Gastroesophageal sphincter (tissue), 4 donors: ENCODE measurements around the gene CDRT4. TPM values are rescaled to one million over a fixed set of nuclear protein-coding genes. Genes with fewer than 3 reads are reported as not detected.

ENCODE experiments used
- ATAC-seq: fragments of 150-250 bp; one replicate; pipeline ENCODE4 v1.9.1; 2016; ENCODE audit warnings: mild to moderate bottlenecking, moderate library complexity
- H3K27ac ChIP-seq, 4 donors: fragments of 200-600 bp; sonication (generic) in 3 of 4; 1 replicate in 3 of 4; 2 replicates in 1 of 4; pipeline ENCODE4 v1.5.1; 2016 to 2019
- H3K27me3 ChIP-seq: fragments of 200-600 bp; sonication (generic); one replicate; pipeline ENCODE4 v1.5.1; 2019
- H3K36me3 ChIP-seq, 2 donors: fragments of 200-600 bp; sonication (generic); one replicate each; pipeline ENCODE4 v1.5.1; 2019; ENCODE audit warnings: control low read depth in 1 of 2
- H3K4me1 ChIP-seq, 3 donors: fragments of 200-600 bp; sonication (generic); 1 replicate in 2 of 3; 2 replicates in 1 of 3; pipeline ENCODE4 v1.5.1; 2016 to 2019; ENCODE audit warnings: control low read depth in 2 of 3
- H3K4me3 ChIP-seq, 2 donors: fragments of 200-600 bp; sonication (generic); one replicate each; pipeline ENCODE4 v1.5.1; 2019; ENCODE audit warnings: mild to moderate bottlenecking in 1 of 2, moderate library complexity in 1 of 2
- H3K9me3 ChIP-seq, 3 donors: fragments of 200-600 bp; sonication (generic); one replicate each; pipeline ENCODE4 v1.5.1; 2017 to 2019; ENCODE audit warnings: control low read depth in 2 of 3
- CTCF ChIP-seq, 4 experiments: fragments of 200-600 bp in 2 of 4; fragments of 450-650 bp in 2 of 4; sonication (generic) in 1 of 4; IDR thresholded peaks; one replicate each; pipeline ENCODE4 v1.5.1; 2017 to 2019; ENCODE audit warnings: antibody characterized with exemption in 4 of 4, mild to moderate bottlenecking in 2 of 4, moderate library complexity in 2 of 4
- EP300 ChIP-seq: sonication (generic); formaldehyde crosslinking; IDR thresholded peaks from one replicate; pipeline ENCODE4 v1.6.1; 2017; ENCODE audit warnings: antibody characterized with exemption, mild to moderate bottlenecking
- POLR2A ChIP-seq, 2 donors: fragments of 450-650 bp; IDR thresholded peaks; one replicate each; pipeline ENCODE4 v1.6.1; 2017; ENCODE audit warnings: antibody characterized with exemption in 2 of 2, mild to moderate bottlenecking in 2 of 2, moderate library complexity in 1 of 2
- POLR2AphosphoS5 ChIP-seq: sonication (generic); formaldehyde crosslinking; IDR thresholded peaks from one replicate; pipeline ENCODE4 v1.6.1; 2017; ENCODE audit warnings: antibody characterized with exemption
- WGBS, 2 donors: methylation state at CpG; one replicate each; pipeline ENCODE4 v1.1.5; 2018; ENCODE audit warnings: low coverage in 1 of 2; 5-methylcytosine and 5-hydroxymethylcytosine counted together
- total RNA-seq, 4 donors: library from RNA; depleted of rRNA; stranded (reverse); fragments of >200 nt; gene quantifications; one replicate each; pipeline ENCODE4 v1.1.0, GENCODE V29; 2016

The CDRT4 gene
- total RNA-seq, 4 donors from 2014 or later = 5.4 to 5.9 (median 5.5) TPM

GRCh38 chr17:15480204-15480603 lies 12.8 kb upstream of the CDRT4 start:
- Histone ChIP-seq H3K36me3 (peaks cover 0 to 7% of the 10 kb centered on the region in 2 donors), H3K4me1 (peaks cover 6 to 20% (median 12%) of the 10 kb centered on the region in 3 donors), H3K27me3 (no peaks in the 10 kb centered on the region), H3K27ac (no peak overlapping the region), H3K9me3 (no peaks in the 10 kb centered on the region), H3K4me3 (no peak overlapping the region)
- TF ChIP-seq POLR2A (IDR thresholded peaks at IDR 0.05) (no peak), CTCF (IDR thresholded peaks at IDR 0.05) (no peak), EP300 (no peak), POLR2AphosphoS5 (no peak)
- no peak for ATAC-seq
- 18 to 46% methylated on average over 6 of the region's 6 CpGs for WGBS, 2 donors

- no peak for ATAC-seq
- H3K36me3 ChIP-seq = peaks cover 0 to 7% of the 10 kb centered on the region in 2 donors
- no peak overlapping the region for H3K27ac ChIP-seq
- no peak overlapping the region for H3K4me3 ChIP-seq
- TF ChIP-seq CTCF (IDR thresholded peaks at IDR 0.05) = no peak
- H3K27me3 ChIP-seq = no peaks in the 10 kb centered on the region
- peaks cover 6 to 20% (median 12%) of the 10 kb centered on the region in 3 donors for H3K4me1 ChIP-seq
- no peaks in the 10 kb centered on the region for H3K9me3 ChIP-seq
These were observed 12.3 kb upstream of the CDRT4 start for GRCh38 chr17:15479703-15480102.

- no peak for ATAC-seq
- H3K27ac ChIP-seq = peak overlapping the region in 1 of 4 donors; percentile 29
- no peak overlapping the region for H3K4me3 ChIP-seq
- no peaks in the 10 kb centered on the region for H3K27me3 ChIP-seq
- H3K9me3 ChIP-seq = no peaks in the 10 kb centered on the region
- H3K4me1 ChIP-seq = peaks cover 6 to 23% (median 12%) of the 10 kb centered on the region in 3 donors
- TF ChIP-seq EP300 (no peak), POLR2A (IDR thresholded peaks at IDR 0.05) (no peak), CTCF (IDR thresholded peaks at IDR 0.05) (no peak), POLR2AphosphoS5 (no peak)
- 85 to 90% methylated on average over 3 to 5 of the region's 5 CpGs for WGBS, 2 donors
- H3K36me3 ChIP-seq = peaks cover 0 to 7% of the 10 kb centered on the region in 2 donors
These were observed 11.4 kb upstream of the CDRT4 start for GRCh38 chr17:15478845-15479244.

- Histone ChIP-seq H3K27ac (peak overlapping the region; percentile 47 to 80 (median 66)), H3K4me3 (peak overlapping the region in 1 of 2 donors; percentile 8), H3K9me3 (no peaks in the 10 kb centered on the region), H3K4me1 (peaks cover 6 to 39% (median 12%) of the 10 kb centered on the region in 3 donors), H3K27me3 (no peaks in the 10 kb centered on the region), H3K36me3 (no peaks in the 10 kb centered on the region)
- ATAC-seq = peak; percentile 88
- TF ChIP-seq EP300 (no peak), POLR2AphosphoS5 (peak; percentile 82)
- whole genome bisulfite sequencing, 2 donors = 64 to 81% methylated on average over 5 to 8 of the region's 8 CpGs
These were observed 8.4 kb upstream of the CDRT4 start for GRCh38 chr17:15475631-15476354.

- WGBS, 2 donors = 40 to 68% methylated on average over 3 of the region's 3 CpGs
- Histone ChIP-seq H3K27ac (peak overlapping the region in 3 of 4 donors; percentile 51 to 70 (median 63)), H3K4me3 (no peak overlapping the region), H3K9me3 (no peaks in the 10 kb centered on the region), H3K4me1 (peaks cover 0 to 19% (median 0%) of the 10 kb centered on the region in 3 donors), H3K36me3 (no peaks in the 10 kb centered on the region), H3K27me3 (no peaks in the 10 kb centered on the region)
- TF ChIP-seq POLR2A (IDR thresholded peaks at IDR 0.05) = no peak
- TF ChIP-seq POLR2AphosphoS5 = no peak
- TF ChIP-seq EP300 = no peak
- TF ChIP-seq CTCF (IDR thresholded peaks at IDR 0.05) = no peak
- no peak for ATAC-seq
These were observed 5.5 kb upstream of the CDRT4 start for GRCh38 chr17:15472891-15473290.
